Neutrophil (primary cell): Measurements from ENCODE around the gene LRP10.
"Not testable (repeated sequence)": the region's sequence is repeated elsewhere in the genome, so short reads cannot be mapped to it uniquely, and the experiment has no call there.

ENCODE experiments used
- H3K27ac ChIP-seq: fragments of 200-600 bp; sonication (generic); 2 replicates; pipeline ENCODE4 v1.5.1; 2016; ENCODE audit warnings: mild to moderate bottlenecking, moderate library complexity
- H3K27me3 ChIP-seq: fragments of 200-600 bp; sonication (generic); 2 replicates; pipeline ENCODE4 v1.6.0; 2016; ENCODE audit warnings: mild to moderate bottlenecking
- H3K36me3 ChIP-seq: fragments of 200-600 bp; sonication (generic); 2 replicates; pipeline ENCODE4 v1.5.1; 2017
- H3K4me1 ChIP-seq, 2 experiments: fragments of 200-600 bp in 1 of 2; sonication (generic) in 1 of 2; 1 replicate in 1 of 2; 2 replicates in 1 of 2; pipeline versions ENCODE4 v1.5.1 to v1.6.1; 2013 to 2016; ENCODE audit warnings: low read depth in 1 of 2, low read length in 1 of 2, mild to moderate bottlenecking in 1 of 2, moderate library complexity in 1 of 2; ENCODE audit not compliant: control insufficient read depth in 1 of 2, insufficient read depth in 1 of 2
- H3K4me3 ChIP-seq, 2 experiments: fragments of 200-600 bp in 1 of 2; sonication (generic) in 1 of 2; 1 replicate in 1 of 2; 2 replicates in 1 of 2; pipeline ENCODE4 v1.5.1; 2013 to 2016; ENCODE audit warnings: low read depth in 1 of 2, low read length in 1 of 2, mild to moderate bottlenecking in 1 of 2, moderate library complexity in 1 of 2
- H3K9me3 ChIP-seq: fragments of 200-600 bp; sonication (generic); 2 replicates; pipeline ENCODE4 v1.5.1; 2016
- CTCF ChIP-seq: fragments of 200-600 bp; sonication (generic); IDR thresholded peaks from 2 replicates; pipeline ENCODE4 v1.5.1; 2016; ENCODE audit warnings: antibody characterized with exemption

The LRP10 gene

DNA sequence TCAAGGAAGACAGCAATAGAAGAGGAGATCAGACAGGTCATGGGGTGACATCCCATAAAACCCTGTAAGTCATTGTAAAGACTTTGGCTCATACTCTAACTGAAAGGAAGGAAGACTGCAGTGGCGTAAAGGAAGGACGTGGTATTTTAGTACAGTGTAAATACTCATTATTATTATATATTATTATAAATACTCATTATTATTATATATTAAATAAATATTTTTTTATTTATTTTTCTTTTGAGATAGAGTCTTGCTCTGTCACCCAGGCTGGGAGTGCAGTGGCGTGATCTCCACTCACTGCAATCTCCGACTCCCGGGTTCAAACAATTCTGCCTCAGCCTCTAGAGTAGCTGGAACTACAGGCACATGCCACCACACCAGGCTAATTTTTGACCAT is 15.1 kb upstream of the LRP10 start:
- peaks cover 8 to 16% of the 10 kb centered on the region in 2 experiments for H3K4me1 ChIP-seq
- no peaks in the 10 kb centered on the region for H3K36me3 ChIP-seq
- H3K27me3 ChIP-seq: no peaks in the 10 kb centered on the region
- TF ChIP-seq CTCF: no peak
- no peak overlapping the region for H3K27ac ChIP-seq
- H3K9me3 ChIP-seq: no peaks in the 10 kb centered on the region
- H3K4me3 ChIP-seq: no peak overlapping the region

- H3K27ac ChIP-seq, H3K4me3 ChIP-seq, H3K36me3 ChIP-seq, H3K4me1 ChIP-seq, H3K9me3 ChIP-seq, H3K27me3 ChIP-seq: not testable (repeated sequence)
These were observed 11.2 kb upstream of the LRP10 start for GRCh38 chr14:22860377-22860776.

GRCh38 chr14:22861651-22862050 is 9.9 kb upstream of the LRP10 start:
- Histone ChIP-seq H3K4me3 (no peak overlapping the region), H3K4me1 (no peaks in the 10 kb centered on the region), H3K27me3 (no peaks in the 10 kb centered on the region), H3K36me3 (no peaks in the 10 kb centered on the region), H3K27ac (no peak overlapping the region), H3K9me3 (no peaks in the 10 kb centered on the region)
- no peak for TF ChIP-seq CTCF

DNA sequence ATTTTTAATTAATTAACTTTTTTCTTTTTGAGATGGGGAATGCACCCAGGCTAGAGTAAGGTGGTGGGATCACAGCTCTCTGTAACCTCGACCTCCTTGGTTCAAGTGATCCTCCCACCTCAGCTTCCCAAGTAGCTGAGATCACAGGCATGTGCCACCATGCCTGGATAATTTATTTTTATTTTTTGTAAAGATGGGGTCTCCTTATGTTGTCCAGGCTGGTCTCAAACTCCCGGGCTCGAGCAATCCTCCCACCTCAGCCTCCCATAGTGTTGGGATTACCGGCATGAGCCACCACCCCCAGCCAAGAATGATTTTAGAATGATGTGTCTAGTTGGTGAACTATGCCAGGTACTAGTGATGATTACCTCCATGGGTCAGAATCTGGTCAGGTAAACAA is 6.6 kb upstream of the LRP10 start:
- TF ChIP-seq CTCF: no peak
- no peaks in the 10 kb centered on the region for H3K9me3 ChIP-seq

GRCh38 chr14:22865424-22866405 is 5.8 kb upstream of the LRP10 start:
- H3K27ac ChIP-seq: peak overlapping the region; percentile 17
- H3K36me3 ChIP-seq: no peaks in the 10 kb centered on the region
- H3K4me3 ChIP-seq: no peak overlapping the region
- peaks cover 19 to 22% of the 10 kb centered on the region in 2 experiments for H3K4me1 ChIP-seq
- no peaks in the 10 kb centered on the region for H3K27me3 ChIP-seq
- no peak for TF ChIP-seq CTCF
- no peaks in the 10 kb centered on the region for H3K9me3 ChIP-seq

More for the DNA sequence above, 6.6 kb upstream of the LRP10 start:
- Histone ChIP-seq H3K27me3 (no peaks in the 10 kb centered on the region), H3K4me1 (peaks cover 12 to 15% of the 10 kb centered on the region in 2 experiments), H3K27ac (peak overlapping the region; percentile 17), H3K4me3 (no peak overlapping the region), H3K36me3 (no peaks in the 10 kb centered on the region)

- Histone ChIP-seq H3K27ac (no peak overlapping the region), H3K4me3 (no peak overlapping the region), H3K9me3 (no peaks in the 10 kb centered on the region)
These were observed 4.7 kb upstream of the LRP10 start for GRCh38 chr14:22866874-22867273.

More at GRCh38 chr14:22866874-22867273, 4.7 kb upstream of the LRP10 start:
- TF ChIP-seq CTCF: no peak
- H3K4me1 ChIP-seq: peaks cover 28 to 30% of the 10 kb centered on the region in 2 experiments
- no peaks in the 10 kb centered on the region for H3K36me3 ChIP-seq
- H3K27me3 ChIP-seq: no peaks in the 10 kb centered on the region
